Measurements from ENCODE around the gene SPEG.

The SPEG gene

GRCh38 chr2:219517954-219518778 is 83.5 kb downstream of the SPEG start:
- DNase-seq = no peak

GRCh38 chr2:219519526-219519916 is 84.9 kb downstream of the SPEG start:
- DNase-seq = peak; percentile 0

- DNase-seq = peak; percentile 65
Observed at GRCh38 chr2:219520079-219520478, 85.4 kb downstream of the SPEG start.

- DNase-seq = peak; percentile 83
Observed at GRCh38 chr2:219521066-219521880, 86.6 kb downstream of the SPEG start.

- peak; percentile 83 for DNase-seq
Observed at GRCh38 chr2:219522111-219523030, 87.7 kb downstream of the SPEG start.

GRCh38 chr2:219523031-219523671 is 88.5 kb downstream of the SPEG start:
- no peak for DNase-seq

- DNase-seq = no peak
Observed at GRCh38 chr2:219524817-219525216, 90.2 kb downstream of the SPEG start.

GRCh38 chr2:219525533-219526232 is 91.0 kb downstream of the SPEG start:
- DNase-seq = peak; percentile 84

GRCh38 chr2:219526320-219527075 is 91.9 kb downstream of the SPEG start:
- DNase-seq = no peak

- peak; percentile 47 for DNase-seq
Observed at GRCh38 chr2:219527076-219527394, 92.4 kb downstream of the SPEG start.

GRCh38 chr2:219527472-219527871 is 92.8 kb downstream of the SPEG start:
- DNase-seq = no peak

GRCh38 chr2:219530048-219530963 is 95.7 kb downstream of the SPEG start:
- peak; percentile 96 for DNase-seq

GRCh38 chr2:219531639-219532377 is 97.2 kb downstream of the SPEG start:
- no peak for DNase-seq

- no peak for DNase-seq
Observed at GRCh38 chr2:219532378-219532649, 97.7 kb downstream of the SPEG start.

- DNase-seq = no peak
Observed at GRCh38 chr2:219533930-219534661, 99.5 kb downstream of the SPEG start.

GRCh38 chr2:219536425-219536824 is 101.8 kb downstream of the SPEG start:
- no peak for DNase-seq

GRCh38 chr2:219536967-219537366 is 102.3 kb downstream of the SPEG start:
- no peak for DNase-seq

GRCh38 chr2:219537657-219538488 is 103.2 kb downstream of the SPEG start:
- DNase-seq = peak; percentile 60

Measured in eye (tissue), 1 donor.